HG03565 (cell line): ENCODE results near the gene ARL5C.

Experiments used
- ATAC-seq: cut with Tn5 transposase; IDR thresholded peaks from one replicate; pipeline ENCODE4 v1.9.1; 2021; ENCODE audit warnings: mild to moderate bottlenecking, moderate library complexity; ENCODE audit not compliant: unreplicated experiment

The ARL5C gene

GRCh38 chr17:39194089-39194984 is 28.4 kb upstream of the ARL5C start:
- no peak for ATAC-seq

GRCh38 chr17:39193346-39193745 is 27.4 kb upstream of the ARL5C start:
- no peak for ATAC-seq

GRCh38 chr17:39192901-39193300 is 26.9 kb upstream of the ARL5C start:
- ATAC-seq = no peak

- no peak for ATAC-seq
These were observed 26.0 kb upstream of the ARL5C start for GRCh38 chr17:39191750-39192510.

- no peak for ATAC-seq
These were observed 21.3 kb upstream of the ARL5C start for GRCh38 chr17:39187152-39187830.

GRCh38 chr17:39186481-39187002 is 20.6 kb upstream of the ARL5C start:
- ATAC-seq = no peak

- ATAC-seq = no peak
These were observed 17.8 kb upstream of the ARL5C start for GRCh38 chr17:39183720-39184119.

- ATAC-seq = no peak
These were observed 17.1 kb upstream of the ARL5C start for GRCh38 chr17:39183045-39183444.

GRCh38 chr17:39181303-39181702 is 15.3 kb upstream of the ARL5C start:
- ATAC-seq = no peak

GRCh38 chr17:39178536-39178935 is 12.6 kb upstream of the ARL5C start:
- no peak for ATAC-seq

- no peak for ATAC-seq
These were observed 11.3 kb upstream of the ARL5C start for GRCh38 chr17:39177256-39177655.

- ATAC-seq = no peak
These were observed 9.7 kb upstream of the ARL5C start for GRCh38 chr17:39175695-39176093.

- ATAC-seq = no peak
These were observed 9.1 kb upstream of the ARL5C start for GRCh38 chr17:39174920-39175694.

GRCh38 chr17:39173526-39174274 is 7.7 kb upstream of the ARL5C start:
- no peak for ATAC-seq

GRCh38 chr17:39173080-39173479 is 7.1 kb upstream of the ARL5C start:
- no peak for ATAC-seq

GRCh38 chr17:39171933-39172332 is 6.0 kb upstream of the ARL5C start:
- no peak for ATAC-seq

- ATAC-seq = no peak
These were observed 4.6 kb upstream of the ARL5C start for GRCh38 chr17:39170558-39170957.

- no peak for ATAC-seq
These were observed 4.1 kb upstream of the ARL5C start for GRCh38 chr17:39170109-39170508.

GRCh38 chr17:39169518-39169917 is 3.6 kb upstream of the ARL5C start:
- no peak for ATAC-seq

GRCh38 chr17:39169101-39169500 is 3.1 kb upstream of the ARL5C start:
- no peak for ATAC-seq
